H9 (cell line): ENCODE results near the gene NEB. TPM values are rescaled to one million over a fixed set of nuclear protein-coding genes. Genes with fewer than 3 reads are reported as not detected.

Experiments used
- DNase-seq: peaks from one replicate; pipeline ENCODE4 v3.0.0-alpha.2; 2017
- H2AFZ ChIP-seq: one replicate; pipeline ENCODE4 v1.6.1; 2013; ENCODE audit warnings: mild to moderate bottlenecking, low read length, control low read depth, moderate library complexity
- H2AK5ac ChIP-seq: 2 replicates; pipeline ENCODE4 v1.6.1; 2013; ENCODE audit warnings: low read length, control low read depth, mixed read lengths; ENCODE audit not compliant: insufficient read length
- H2BK120ac ChIP-seq: one replicate; pipeline ENCODE4 v1.6.1; 2013; ENCODE audit warnings: low read depth, mild to moderate bottlenecking, low read length, control low read depth, inconsistent platforms; ENCODE audit not compliant: poor library complexity, severe bottlenecking
- H2BK12ac ChIP-seq: 2 replicates; pipeline ENCODE4 v1.6.1; 2013; ENCODE audit warnings: low read length, control low read depth, mixed read lengths, low read depth; ENCODE audit not compliant: insufficient read length
- H2BK15ac ChIP-seq: 2 replicates; pipeline ENCODE4 v1.6.1; 2013; ENCODE audit warnings: low read depth, low read length, control low read depth
- H2BK20ac ChIP-seq: one replicate; pipeline ENCODE4 v1.6.1; 2013; ENCODE audit warnings: low read depth, mild to moderate bottlenecking, low read length, control low read depth, inconsistent platforms; ENCODE audit not compliant: poor library complexity, severe bottlenecking
- H2BK5ac ChIP-seq: 2 replicates; pipeline ENCODE4 v1.6.1; 2013; ENCODE audit warnings: low read length, control low read depth, mixed read lengths; ENCODE audit not compliant: insufficient read length
- H3K14ac ChIP-seq: 2 replicates; pipeline ENCODE4 v1.6.1; 2013; ENCODE audit warnings: low read length, control low read depth; ENCODE audit not compliant: insufficient read depth
- H3K18ac ChIP-seq: 2 replicates; pipeline ENCODE4 v1.6.1; 2013; ENCODE audit warnings: low read depth, mild to moderate bottlenecking, mixed read lengths, low read length, control low read depth; ENCODE audit not compliant: insufficient read length
- H3K23ac ChIP-seq: 2 replicates; pipeline ENCODE4 v1.6.1; 2013; ENCODE audit warnings: low read length, control low read depth, mixed read lengths, low read depth; ENCODE audit not compliant: insufficient read length
- H3K23me2 ChIP-seq: 2 replicates; pipeline ENCODE4 v1.6.1; 2013; ENCODE audit warnings: low read depth, mild to moderate bottlenecking, mixed read lengths, low read length, control low read depth; ENCODE audit not compliant: insufficient read length, poor library complexity, severe bottlenecking
- H3K27ac ChIP-seq: 2 replicates; pipeline ENCODE4 v1.5.1; 2013; ENCODE audit warnings: low read length, control low read depth, mixed read lengths, low read depth; ENCODE audit not compliant: insufficient read length
- H3K27me3 ChIP-seq: 2 replicates; pipeline ENCODE4 v1.6.1; 2013; ENCODE audit warnings: low read length, control low read depth, inconsistent platforms; ENCODE audit not compliant: insufficient read depth
- H3K4ac ChIP-seq: 2 replicates; pipeline ENCODE4 v1.6.1; 2013; ENCODE audit warnings: low read depth, mild to moderate bottlenecking, control low read depth, inconsistent platforms, low read length, moderate library complexity
- H3K4me1 ChIP-seq: 2 replicates; pipeline ENCODE4 v1.6.1; 2013; ENCODE audit warnings: low read length, control low read depth, inconsistent platforms; ENCODE audit not compliant: insufficient read depth
- H3K4me2 ChIP-seq: 2 replicates; pipeline ENCODE4 v1.6.1; 2013; ENCODE audit warnings: low read length, control low read depth, mixed read lengths; ENCODE audit not compliant: insufficient read length, insufficient read depth
- H3K56ac ChIP-seq: 2 replicates; pipeline ENCODE4 v1.6.1; 2013; ENCODE audit warnings: low read depth, mild to moderate bottlenecking, mixed read lengths, low read length, control low read depth; ENCODE audit not compliant: insufficient read length
- H3K79me1 ChIP-seq: 2 replicates; pipeline ENCODE4 v1.6.1; 2013; ENCODE audit warnings: low read depth, mild to moderate bottlenecking, moderate library complexity, low read length, control low read depth, inconsistent platforms; ENCODE audit not compliant: insufficient read depth, poor library complexity, severe bottlenecking
- H3K79me2 ChIP-seq: 2 replicates; pipeline ENCODE4 v1.6.1; 2013; ENCODE audit warnings: low read length, control low read depth, inconsistent platforms; ENCODE audit not compliant: insufficient read depth
- H3K9ac ChIP-seq: 2 replicates; pipeline ENCODE4 v1.6.1; 2013; ENCODE audit warnings: low read length, control low read depth, mixed read lengths; ENCODE audit not compliant: insufficient read length; ENCODE audit errors: extremely low read depth
- H3K9me3 ChIP-seq: one replicate; pipeline ENCODE4 v1.6.1; 2013; ENCODE audit warnings: low read depth, low read length, inconsistent platforms; ENCODE audit not compliant: control insufficient read depth
- H3T11ph ChIP-seq: one replicate; pipeline ENCODE4 v1.6.1; 2013; ENCODE audit warnings: mild to moderate bottlenecking, low read length, control low read depth, inconsistent platforms
- H4K20me1 ChIP-seq: one replicate; pipeline ENCODE4 v1.6.1; 2013; ENCODE audit not compliant: control insufficient read depth, insufficient read length, insufficient read depth
- H4K5ac ChIP-seq: 2 replicates; pipeline ENCODE4 v1.6.1; 2013; ENCODE audit warnings: low read depth, mild to moderate bottlenecking, mixed read lengths, low read length, control low read depth; ENCODE audit not compliant: insufficient read length
- H4K8ac ChIP-seq: replicated peaks from 2 replicates; pipeline ENCODE4 v1.6.1; 2013; ENCODE audit warnings: low read length, control low read depth, mixed read lengths, low read depth; ENCODE audit not compliant: insufficient read length
- H4K91ac ChIP-seq: 2 replicates; pipeline ENCODE4 v1.6.1; 2013; ENCODE audit warnings: low read depth, mild to moderate bottlenecking, moderate library complexity, mixed read lengths, low read length, control low read depth; ENCODE audit not compliant: insufficient read length
- H3K27ac Mint-ChIP-seq, 3 experiments: 2 replicates in 2 of 3; 3 replicates in 1 of 3; pipeline ENCODE4 v1.8.0; 2020 to 2021; ENCODE audit warnings: mixed read lengths in 3 of 3, mild to moderate bottlenecking in 1 of 3, moderate library complexity in 1 of 3
- H3K27me3 Mint-ChIP-seq: 2 replicates; pipeline ENCODE4 v1.8.0; 2021; ENCODE audit warnings: low read depth, mild to moderate bottlenecking, moderate library complexity, mixed read lengths
- H3K36me3 Mint-ChIP-seq, 3 experiments: 2 replicates in 2 of 3; 3 replicates in 1 of 3; pipeline ENCODE4 v1.8.0; 2020 to 2021; ENCODE audit warnings: low read depth in 3 of 3, mixed read lengths in 3 of 3; ENCODE audit not compliant: insufficient read depth in 1 of 3
- H3K4me1 Mint-ChIP-seq, 2 experiments: 2 replicates each; pipeline ENCODE4 v1.8.0; 2020; ENCODE audit warnings: mixed read lengths in 2 of 2
- H3K4me3 Mint-ChIP-seq, 2 experiments: 2 replicates in 1 of 2; 3 replicates in 1 of 2; pipeline ENCODE4 v1.8.0; 2020 to 2021; ENCODE audit warnings: mild to moderate bottlenecking in 2 of 2, mixed read lengths in 2 of 2, moderate library complexity in 1 of 2
- H3K9me3 Mint-ChIP-seq, 2 experiments: 2 replicates in 1 of 2; 3 replicates in 1 of 2; pipeline ENCODE4 v1.8.0; 2020; ENCODE audit warnings: mild to moderate bottlenecking in 2 of 2, mixed read lengths in 2 of 2, moderate library complexity in 1 of 2
- WGBS: extraction: QIAGEN DNeasy Blood & Tissue Kit; methylation state at CpG from one replicate; pipeline ENCODE4 v1.1.7; 2013; ENCODE audit warnings: missing lambda C conversion rate, low lambda C conversion rate, mixed read lengths; ENCODE audit not compliant: insufficient read length; ENCODE audit errors: extremely low coverage; 5-methylcytosine and 5-hydroxymethylcytosine counted together
- total RNA-seq: library from RNA; stranded (reverse); gene quantifications from 2 replicates; pipeline ENCODE4 v1.2.1, GENCODE V29; 2021
- TF ChIP-seq, protein P1 (sequence below): fragments of 200-600 bp; sonication (generic); conservative IDR thresholded peaks from 3 replicates; pipeline ENCODE4 v1.8.0; 2021; ENCODE audit warnings: antibody characterized with exemption, mild to moderate bottlenecking

The NEB gene
- total RNA-seq, 1 experiment from 2014 or later, result 0.98 TPM

DNA sequence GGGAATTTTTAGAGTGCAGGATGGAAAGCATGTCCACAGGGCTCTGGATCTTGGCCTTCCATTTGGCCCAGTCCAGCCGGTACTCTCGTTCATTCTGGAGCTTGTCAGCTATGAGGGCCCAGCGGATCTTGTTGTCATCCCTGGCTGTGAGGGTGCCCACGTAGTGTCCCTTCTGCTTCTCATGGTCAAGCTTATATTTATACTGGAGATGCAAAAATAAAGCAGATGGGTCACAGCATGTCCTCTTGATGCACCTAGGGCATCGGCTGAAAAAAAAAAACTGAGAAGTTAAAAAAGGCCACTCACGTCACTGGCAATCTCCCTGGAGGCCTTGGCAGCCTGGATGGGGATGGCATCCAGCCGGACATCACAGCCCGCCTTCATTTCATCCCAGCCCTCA lies 164.1 kb downstream of the NEB start:
- no peak overlapping the region for H3K4ac ChIP-seq
- H3K9ac ChIP-seq, result no peak overlapping the region
- no peaks in the 10 kb centered on the region for H3K4me1 ChIP-seq
- no peaks in the 10 kb centered on the region; the same call in 1 of the 2 replicates for H3K27me3 ChIP-seq
- H3K79me1 ChIP-seq, result no peaks in the 10 kb centered on the region
- no peak overlapping the region for H4K8ac ChIP-seq
- H3K4me2 ChIP-seq, result no peak overlapping the region
- H3T11ph ChIP-seq, result no peak overlapping the region
- no peak for DNase-seq
- H3K79me2 ChIP-seq, result no peaks in the 10 kb centered on the region
- no peak overlapping the region for H2AFZ ChIP-seq
- H3K23me2 ChIP-seq, result no peaks in the 10 kb centered on the region
- H3K14ac ChIP-seq, result no peak overlapping the region
- H4K5ac ChIP-seq, result no peak overlapping the region
- H4K91ac ChIP-seq, result no peak overlapping the region
- TF ChIP-seq, protein P1, sequence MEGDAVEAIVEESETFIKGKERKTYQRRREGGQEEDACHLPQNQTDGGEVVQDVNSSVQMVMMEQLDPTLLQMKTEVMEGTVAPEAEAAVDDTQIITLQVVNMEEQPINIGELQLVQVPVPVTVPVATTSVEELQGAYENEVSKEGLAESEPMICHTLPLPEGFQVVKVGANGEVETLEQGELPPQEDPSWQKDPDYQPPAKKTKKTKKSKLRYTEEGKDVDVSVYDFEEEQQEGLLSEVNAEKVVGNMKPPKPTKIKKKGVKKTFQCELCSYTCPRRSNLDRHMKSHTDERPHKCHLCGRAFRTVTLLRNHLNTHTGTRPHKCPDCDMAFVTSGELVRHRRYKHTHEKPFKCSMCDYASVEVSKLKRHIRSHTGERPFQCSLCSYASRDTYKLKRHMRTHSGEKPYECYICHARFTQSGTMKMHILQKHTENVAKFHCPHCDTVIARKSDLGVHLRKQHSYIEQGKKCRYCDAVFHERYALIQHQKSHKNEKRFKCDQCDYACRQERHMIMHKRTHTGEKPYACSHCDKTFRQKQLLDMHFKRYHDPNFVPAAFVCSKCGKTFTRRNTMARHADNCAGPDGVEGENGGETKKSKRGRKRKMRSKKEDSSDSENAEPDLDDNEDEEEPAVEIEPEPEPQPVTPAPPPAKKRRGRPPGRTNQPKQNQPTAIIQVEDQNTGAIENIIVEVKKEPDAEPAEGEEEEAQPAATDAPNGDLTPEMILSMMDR, result no peak
- Mint-ChIP-seq H3K9me3 (no peaks in the 10 kb centered on the region), H3K4me1 (no peaks in the 10 kb centered on the region), H3K27ac (no peak overlapping the region), H3K36me3 (no peaks in the 10 kb centered on the region), H3K27me3 (no peaks in the 10 kb centered on the region), H3K4me3 (no peak overlapping the region)
- H4K20me1 ChIP-seq, result no peaks in the 10 kb centered on the region
- H3K9me3 ChIP-seq, result no peaks in the 10 kb centered on the region
- H2BK20ac ChIP-seq, result no peak overlapping the region
- no peak overlapping the region for H2BK120ac ChIP-seq
- no peak overlapping the region for H2BK5ac ChIP-seq
- H3K23ac ChIP-seq, result no peak overlapping the region
- no peak overlapping the region for H2AK5ac ChIP-seq
- no CpG with 5 or more reads among the region's 8 CpGs for WGBS
- no peak overlapping the region for H2BK15ac ChIP-seq
- H3K18ac ChIP-seq, result no peak overlapping the region
- no peak overlapping the region for H2BK12ac ChIP-seq
- H3K56ac ChIP-seq, result no peak overlapping the region
- H3K27ac ChIP-seq, result no peak overlapping the region
